Neural cell (in vitro differentiated cells): ENCODE measurements around the gene ESYT3. TPM values are rescaled to one million over a fixed set of nuclear protein-coding genes. Genes with fewer than 3 reads are reported as not detected.

ENCODE experiments used
- H2AFZ ChIP-seq: fragments of 200-600, 300-800 bp; sonication (generic), shearing (Covaris generic); 2 replicates; pipeline ENCODE4 v1.6.0; 2014; ENCODE audit warnings: low read depth, mild to moderate bottlenecking, antibody characterized with exemption, low read length, moderate library complexity
- H3F3A ChIP-seq: fragments of 200-600 bp; shearing (Covaris generic); 2 replicates; pipeline ENCODE4 v1.6.1; 2016; ENCODE audit warnings: mild to moderate bottlenecking, moderate library complexity, mixed read lengths, antibody characterized with exemption, low read length; ENCODE audit not compliant: insufficient read depth, poor library complexity, severe bottlenecking
- H3K27ac ChIP-seq: fragments of 200-600, 300-800 bp; sonication (generic), shearing (Covaris generic); 2 replicates; pipeline ENCODE4 v1.5.1; 2014; ENCODE audit warnings: mild to moderate bottlenecking, low read length, moderate library complexity
- H3K27me3 ChIP-seq: fragments of 300-800, 200-600 bp; sonication (generic), shearing (Covaris generic); 2 replicates; pipeline ENCODE4 v1.6.0; 2014; ENCODE audit warnings: mild to moderate bottlenecking, low read depth, low read length, moderate library complexity; ENCODE audit not compliant: insufficient read depth
- H3K36me3 ChIP-seq: fragments of 300-800, 200-600 bp; sonication (generic), shearing (Covaris generic); 2 replicates; pipeline ENCODE4 v1.5.1; 2014; ENCODE audit warnings: mild to moderate bottlenecking, antibody characterized with exemption, low read length, moderate library complexity; ENCODE audit not compliant: insufficient read depth
- H3K4me2 ChIP-seq: fragments of 300-800, 200-600 bp; sonication (generic), shearing (Covaris generic); 2 replicates; pipeline ENCODE4 v1.6.0; 2014; ENCODE audit warnings: mild to moderate bottlenecking, low read length
- H3K4me3 ChIP-seq: fragments of 300-800, 200-600 bp; sonication (generic), shearing (Covaris generic); 2 replicates; pipeline ENCODE4 v1.5.1; 2014; ENCODE audit warnings: mild to moderate bottlenecking, low read length, moderate library complexity
- H3K79me2 ChIP-seq: fragments of 200-600 bp; shearing (Covaris generic); replicated peaks from 2 replicates; pipeline ENCODE4 v1.6.0; 2014; ENCODE audit warnings: mild to moderate bottlenecking, low read length, moderate library complexity; ENCODE audit not compliant: insufficient read depth
- H3K9ac ChIP-seq: fragments of 300-800, 200-600 bp; sonication (generic), shearing (Covaris generic); 2 replicates; pipeline ENCODE4 v1.6.1; 2016; ENCODE audit warnings: mild to moderate bottlenecking, low read length, mixed read lengths
- H3K9me2 ChIP-seq: fragments of 200-600 bp; shearing (Covaris generic); 2 replicates; pipeline ENCODE4 v1.6.1; 2016; ENCODE audit warnings: mild to moderate bottlenecking, low read length, mixed read lengths; ENCODE audit not compliant: insufficient read depth
- H3K9me3 ChIP-seq: fragments of 200-600, 300-800 bp; sonication (generic), shearing (Covaris generic); 2 replicates; pipeline ENCODE4 v1.6.1; 2016; ENCODE audit warnings: mild to moderate bottlenecking, mixed run types, low read length, moderate library complexity, mixed read lengths
- H4K20me1 ChIP-seq: fragments of 200-600 bp; shearing (Covaris generic); 2 replicates; pipeline ENCODE4 v1.6.1; 2016; ENCODE audit warnings: mild to moderate bottlenecking, mixed run types; ENCODE audit not compliant: insufficient read depth
- EP300 ChIP-seq: fragments of 450-650 bp; conservative IDR thresholded peaks from 2 replicates; pipeline ENCODE4 v1.6.1; 2014; ENCODE audit warnings: antibody characterized with exemption, mild to moderate bottlenecking, moderate library complexity; ENCODE audit not compliant: poor library complexity, severe bottlenecking
- EZH2 ChIP-seq: fragments of 200-600, 300-800 bp; shearing (Covaris generic), sonication (generic); IDR thresholded peaks from 2 replicates; pipeline ENCODE4 v1.6.1; 2014; ENCODE audit warnings: antibody characterized with exemption, low read length, borderline replicate concordance, mild to moderate bottlenecking; ENCODE audit not compliant: insufficient read depth, poor library complexity, severe bottlenecking
- MXI1 ChIP-seq: fragments of 450-650 bp; conservative IDR thresholded peaks from 2 replicates; pipeline ENCODE4 v1.6.1; 2014; ENCODE audit warnings: antibody characterized with exemption, mild to moderate bottlenecking; ENCODE audit not compliant: poor library complexity, severe bottlenecking
- POLR2AphosphoS5 ChIP-seq: IDR thresholded peaks from 2 replicates; pipeline ENCODE4 v1.6.1; 2012
- RAD21 ChIP-seq: fragments of 450-650 bp; conservative IDR thresholded peaks from 2 replicates; pipeline ENCODE4 v1.6.1; 2014; ENCODE audit warnings: antibody characterized with exemption, mild to moderate bottlenecking, moderate library complexity
- REST ChIP-seq: IDR thresholded peaks from 2 replicates; pipeline ENCODE4 v1.6.1; 2012; ENCODE audit warnings: borderline replicate concordance
- SMC3 ChIP-seq: fragments of 450-650 bp; conservative IDR thresholded peaks from 2 replicates; pipeline ENCODE4 v1.6.1; 2014; ENCODE audit warnings: antibody characterized with exemption, mild to moderate bottlenecking, moderate library complexity; ENCODE audit not compliant: poor library complexity
- TAF1 ChIP-seq: IDR thresholded peaks from 2 replicates; pipeline ENCODE4 v1.6.1; 2012; ENCODE audit warnings: low read depth
- polyA plus RNA-seq: library from polyadenylated mRNA; depleted of rRNA; stranded (reverse); fragments of >200 nt; gene quantifications from 2 replicates; pipeline ENCODE4 v1.2.3, GENCODE V29; 2014
- TF ChIP-seq, protein P1 (sequence below): fragments of 450-650 bp; IDR thresholded peaks from 2 replicates; pipeline ENCODE4 v1.5.1; 2014; ENCODE audit warnings: antibody characterized with exemption, mild to moderate bottlenecking, moderate library complexity; ENCODE audit not compliant: poor library complexity, severe bottlenecking

Gene ESYT3
- polyA plus RNA-seq, 1 donor from 2014 or later: 0.33 TPM

- Histone ChIP-seq H3K27me3 (no peaks in the 10 kb centered on the region), H3F3A (no peaks in the 10 kb centered on the region), H3K9me3 (no peaks in the 10 kb centered on the region), H2AFZ (no peak overlapping the region), H3K4me3 (no peak overlapping the region), H3K27ac (no peak overlapping the region), H3K36me3 (no peaks in the 10 kb centered on the region), H4K20me1 (no peaks in the 10 kb centered on the region), H3K9me2 (no peaks in the 10 kb centered on the region), H3K9ac (no peak overlapping the region), H3K4me2 (no peak overlapping the region), H3K79me2 (no peaks in the 10 kb centered on the region)
- TF ChIP-seq TAF1 (no peak), EZH2 (no peak), EP300 (no peak), REST (no peak), POLR2AphosphoS5 (no peak), SMC3 (no peak), RAD21 (no peak), MXI1 (no peak)
- TF ChIP-seq, protein P1, sequence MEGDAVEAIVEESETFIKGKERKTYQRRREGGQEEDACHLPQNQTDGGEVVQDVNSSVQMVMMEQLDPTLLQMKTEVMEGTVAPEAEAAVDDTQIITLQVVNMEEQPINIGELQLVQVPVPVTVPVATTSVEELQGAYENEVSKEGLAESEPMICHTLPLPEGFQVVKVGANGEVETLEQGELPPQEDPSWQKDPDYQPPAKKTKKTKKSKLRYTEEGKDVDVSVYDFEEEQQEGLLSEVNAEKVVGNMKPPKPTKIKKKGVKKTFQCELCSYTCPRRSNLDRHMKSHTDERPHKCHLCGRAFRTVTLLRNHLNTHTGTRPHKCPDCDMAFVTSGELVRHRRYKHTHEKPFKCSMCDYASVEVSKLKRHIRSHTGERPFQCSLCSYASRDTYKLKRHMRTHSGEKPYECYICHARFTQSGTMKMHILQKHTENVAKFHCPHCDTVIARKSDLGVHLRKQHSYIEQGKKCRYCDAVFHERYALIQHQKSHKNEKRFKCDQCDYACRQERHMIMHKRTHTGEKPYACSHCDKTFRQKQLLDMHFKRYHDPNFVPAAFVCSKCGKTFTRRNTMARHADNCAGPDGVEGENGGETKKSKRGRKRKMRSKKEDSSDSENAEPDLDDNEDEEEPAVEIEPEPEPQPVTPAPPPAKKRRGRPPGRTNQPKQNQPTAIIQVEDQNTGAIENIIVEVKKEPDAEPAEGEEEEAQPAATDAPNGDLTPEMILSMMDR: no peak
These were observed 34.0 kb downstream of the ESYT3 start for GRCh38 chr3:138468451-138468850.

- Histone ChIP-seq H3K4me3 (no peak overlapping the region), H2AFZ (no peak overlapping the region), H3F3A (no peaks in the 10 kb centered on the region), H3K27me3 (no peaks in the 10 kb centered on the region), H3K27ac (no peak overlapping the region), H3K9me3 (no peaks in the 10 kb centered on the region), H4K20me1 (no peaks in the 10 kb centered on the region), H3K79me2 (no peaks in the 10 kb centered on the region), H3K9me2 (no peaks in the 10 kb centered on the region), H3K36me3 (no peaks in the 10 kb centered on the region), H3K4me2 (no peak overlapping the region), H3K9ac (no peak overlapping the region)
- TF ChIP-seq SMC3 (no peak), RAD21 (no peak), TAF1 (no peak), EZH2 (no peak), MXI1 (no peak), POLR2AphosphoS5 (no peak), EP300 (no peak), REST (no peak)
- TF ChIP-seq, protein P1: no peak
These were observed 34.5 kb downstream of the ESYT3 start for GRCh38 chr3:138468886-138469285.
